Activated CD4-positive, alpha-beta T cell treated with anti-CD3 and anti-CD28 coated beads, Interleukin-2, amount 50 U/mL, for 1 hour (primary cell): ENCODE data around the gene SPEN.
"Not testable (repeated sequence)": the region's sequence is repeated elsewhere in the genome, so short reads cannot be mapped to it uniquely, and the experiment has no call there.

Experiments
- DNase-seq: peaks from one replicate; pipeline ENCODE4 v3.0.0-alpha.2; 2020

The SPEN gene, protein sequence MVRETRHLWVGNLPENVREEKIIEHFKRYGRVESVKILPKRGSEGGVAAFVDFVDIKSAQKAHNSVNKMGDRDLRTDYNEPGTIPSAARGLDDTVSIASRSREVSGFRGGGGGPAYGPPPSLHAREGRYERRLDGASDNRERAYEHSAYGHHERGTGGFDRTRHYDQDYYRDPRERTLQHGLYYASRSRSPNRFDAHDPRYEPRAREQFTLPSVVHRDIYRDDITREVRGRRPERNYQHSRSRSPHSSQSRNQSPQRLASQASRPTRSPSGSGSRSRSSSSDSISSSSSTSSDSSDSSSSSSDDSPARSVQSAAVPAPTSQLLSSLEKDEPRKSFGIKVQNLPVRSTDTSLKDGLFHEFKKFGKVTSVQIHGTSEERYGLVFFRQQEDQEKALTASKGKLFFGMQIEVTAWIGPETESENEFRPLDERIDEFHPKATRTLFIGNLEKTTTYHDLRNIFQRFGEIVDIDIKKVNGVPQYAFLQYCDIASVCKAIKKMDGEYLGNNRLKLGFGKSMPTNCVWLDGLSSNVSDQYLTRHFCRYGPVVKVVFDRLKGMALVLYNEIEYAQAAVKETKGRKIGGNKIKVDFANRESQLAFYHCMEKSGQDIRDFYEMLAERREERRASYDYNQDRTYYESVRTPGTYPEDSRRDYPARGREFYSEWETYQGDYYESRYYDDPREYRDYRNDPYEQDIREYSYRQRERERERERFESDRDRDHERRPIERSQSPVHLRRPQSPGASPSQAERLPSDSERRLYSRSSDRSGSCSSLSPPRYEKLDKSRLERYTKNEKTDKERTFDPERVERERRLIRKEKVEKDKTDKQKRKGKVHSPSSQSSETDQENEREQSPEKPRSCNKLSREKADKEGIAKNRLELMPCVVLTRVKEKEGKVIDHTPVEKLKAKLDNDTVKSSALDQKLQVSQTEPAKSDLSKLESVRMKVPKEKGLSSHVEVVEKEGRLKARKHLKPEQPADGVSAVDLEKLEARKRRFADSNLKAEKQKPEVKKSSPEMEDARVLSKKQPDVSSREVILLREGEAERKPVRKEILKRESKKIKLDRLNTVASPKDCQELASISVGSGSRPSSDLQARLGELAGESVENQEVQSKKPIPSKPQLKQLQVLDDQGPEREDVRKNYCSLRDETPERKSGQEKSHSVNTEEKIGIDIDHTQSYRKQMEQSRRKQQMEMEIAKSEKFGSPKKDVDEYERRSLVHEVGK (N-terminal part only)

DNA sequence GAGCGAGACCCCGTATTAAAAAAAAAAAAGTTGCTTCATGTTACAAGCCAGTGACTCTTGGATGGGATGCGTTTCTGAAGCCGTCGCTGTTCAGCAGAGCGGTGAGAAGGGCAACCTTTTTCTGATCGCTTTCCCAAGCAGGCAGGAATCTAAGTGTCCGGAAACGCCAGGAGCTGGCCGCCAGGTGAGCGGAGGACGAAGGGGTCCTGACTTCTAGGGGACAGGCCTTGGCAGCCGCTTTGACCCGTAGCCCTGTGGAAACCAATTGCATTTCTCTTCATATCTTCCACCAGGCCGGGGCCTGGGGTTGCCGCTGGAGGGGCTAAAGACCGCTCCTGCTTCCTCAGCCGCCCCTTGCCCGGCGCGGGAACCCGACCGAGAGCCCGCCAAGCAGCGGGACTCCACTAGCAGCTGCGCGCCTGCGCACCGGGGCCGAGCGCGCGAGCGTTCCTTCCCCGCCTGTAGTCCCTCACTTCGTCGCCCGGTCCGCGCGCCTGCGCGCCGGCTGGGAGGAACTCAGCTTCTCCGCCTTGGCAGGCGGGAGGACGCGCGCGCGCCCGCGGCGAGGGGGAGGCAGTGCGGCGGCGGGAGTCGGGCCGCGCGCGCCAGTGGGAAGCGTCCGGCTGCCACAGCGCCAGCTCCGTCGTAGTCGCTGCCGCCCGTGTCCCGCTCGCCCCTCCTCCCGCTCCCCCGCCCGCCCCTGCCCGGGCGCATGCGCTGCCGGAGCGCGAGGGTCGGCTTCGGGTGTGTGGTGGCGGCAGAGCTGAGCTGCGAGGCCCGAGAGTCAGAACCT, at the start of gene SPEN:
TSS of gene SPEN (plus strand) at position 608 of the 793 bp plus-strand sequence. CDS start 361 bp downstream, outside the sequence.
- DNase-seq, result peak; percentile 97

DNA sequence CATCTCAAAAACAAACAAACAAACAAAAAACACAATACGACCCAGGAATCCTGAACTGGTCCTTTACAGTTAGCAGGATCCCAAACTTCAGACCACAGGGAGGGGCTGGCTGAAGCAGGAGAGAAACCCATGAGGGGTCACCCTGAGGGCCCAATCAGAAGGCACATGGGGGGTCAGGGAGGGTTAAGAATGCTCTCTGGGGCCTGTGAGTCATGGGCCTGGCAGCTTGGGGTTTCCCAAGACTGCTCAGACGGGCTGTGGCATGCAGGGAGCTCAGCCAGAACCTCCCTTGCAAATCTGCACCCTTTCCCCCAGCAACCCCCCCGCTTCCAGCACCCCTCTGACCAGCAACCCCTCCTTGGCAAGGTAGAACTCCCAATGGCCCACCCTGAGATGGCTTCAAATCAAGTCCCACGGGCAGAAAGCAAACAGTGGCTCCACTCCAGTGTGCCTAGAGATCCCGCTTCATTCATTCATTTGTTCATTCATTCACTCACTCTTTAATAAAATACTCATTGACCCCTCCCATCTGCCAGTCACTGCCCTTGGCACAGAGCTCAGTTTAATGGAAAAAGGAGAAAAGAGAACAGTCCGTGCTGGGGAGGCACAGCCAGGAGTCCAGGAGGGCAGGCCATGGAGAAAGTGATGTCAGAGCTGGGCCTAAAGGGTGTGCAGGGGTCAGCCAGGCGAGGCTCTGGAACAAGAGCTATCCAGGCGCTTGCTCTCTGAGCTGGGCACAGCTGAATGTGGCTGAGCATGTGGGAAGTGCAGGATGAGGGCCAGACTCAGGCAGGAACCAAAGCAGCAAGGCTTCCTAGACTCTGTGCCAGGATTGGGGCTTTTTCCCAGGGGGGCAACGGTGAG, 48.3 kb upstream of the SPEN start:
- DNase-seq, result no peak

DNA sequence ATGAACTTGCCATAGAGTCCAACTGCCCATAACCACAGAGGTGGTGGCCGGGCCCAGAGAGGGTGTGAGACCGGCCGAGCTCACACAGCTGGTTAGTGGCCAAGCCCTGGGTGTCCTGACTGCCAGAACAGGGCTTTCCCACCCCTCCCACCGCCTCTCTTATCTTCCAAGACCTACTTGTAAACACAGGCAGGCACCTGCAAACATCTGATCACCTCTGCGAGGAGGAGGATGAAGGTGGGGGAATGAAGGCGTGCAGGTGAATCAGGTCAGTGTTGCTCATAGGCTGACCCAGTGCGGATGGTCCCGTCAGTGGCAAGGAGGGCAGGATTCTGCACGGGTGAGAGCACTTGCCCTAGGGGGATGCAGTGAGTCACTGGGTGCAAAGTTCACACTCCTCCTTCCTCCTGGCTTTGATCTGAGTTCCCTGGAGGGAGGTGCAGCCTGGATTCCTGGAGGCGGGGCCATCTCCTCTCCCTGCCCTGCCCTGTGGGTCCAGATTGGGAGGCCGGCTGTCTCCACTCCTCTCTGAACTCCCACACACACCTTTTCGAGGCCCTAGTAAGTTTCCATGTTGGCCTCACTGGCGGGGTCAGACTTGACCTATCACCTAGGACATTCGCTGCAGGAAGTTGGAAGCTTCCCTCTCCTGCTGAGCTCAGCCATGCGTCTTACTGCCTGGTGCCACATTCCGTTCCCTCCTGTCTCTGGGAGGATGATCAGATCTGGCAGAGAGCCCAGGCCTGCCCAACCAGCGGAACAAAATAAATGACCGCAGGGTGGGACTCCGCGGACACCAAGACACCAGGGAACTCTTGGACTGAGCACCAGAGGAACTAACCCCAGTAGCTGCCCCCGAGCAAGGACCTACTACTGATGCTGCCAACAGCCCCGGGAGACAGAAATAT, 47.3 kb upstream of the SPEN start:
- no peak for DNase-seq

DNA sequence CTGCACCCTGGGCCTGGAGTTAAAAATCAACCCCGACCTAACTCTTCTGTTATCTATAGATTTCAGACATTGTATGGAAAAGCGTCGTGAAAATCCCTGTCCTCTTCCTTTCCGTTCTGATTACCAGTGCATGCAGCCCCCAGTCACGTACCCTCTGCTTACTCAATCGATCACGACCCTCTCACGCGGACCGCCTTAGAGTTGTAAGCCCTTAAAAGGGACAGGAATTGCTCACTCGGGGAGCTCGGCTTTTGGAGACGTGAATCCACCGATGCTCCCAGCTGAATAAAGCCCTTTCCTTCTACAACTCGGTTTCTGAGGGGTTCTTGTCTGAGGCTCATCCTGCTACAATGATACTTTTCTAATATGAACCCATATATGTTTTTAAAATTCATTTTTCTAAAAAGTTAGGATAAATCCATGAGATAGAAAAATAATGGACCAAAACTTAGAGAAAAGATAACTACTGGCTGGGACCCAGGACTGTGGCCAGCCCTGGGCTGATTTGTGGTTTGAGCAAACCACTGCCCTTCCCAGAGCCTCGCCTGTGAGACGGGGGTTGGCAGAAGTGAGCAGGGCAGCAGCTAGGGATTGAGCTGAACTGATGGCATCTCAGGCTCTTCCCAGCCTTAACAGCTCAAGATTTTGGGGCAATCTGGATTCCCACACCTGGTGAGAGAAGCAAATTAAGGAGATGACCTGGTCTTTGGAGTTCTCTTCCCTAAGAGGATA, 45.1 kb upstream of the SPEN start:
- no peak for DNase-seq

DNA sequence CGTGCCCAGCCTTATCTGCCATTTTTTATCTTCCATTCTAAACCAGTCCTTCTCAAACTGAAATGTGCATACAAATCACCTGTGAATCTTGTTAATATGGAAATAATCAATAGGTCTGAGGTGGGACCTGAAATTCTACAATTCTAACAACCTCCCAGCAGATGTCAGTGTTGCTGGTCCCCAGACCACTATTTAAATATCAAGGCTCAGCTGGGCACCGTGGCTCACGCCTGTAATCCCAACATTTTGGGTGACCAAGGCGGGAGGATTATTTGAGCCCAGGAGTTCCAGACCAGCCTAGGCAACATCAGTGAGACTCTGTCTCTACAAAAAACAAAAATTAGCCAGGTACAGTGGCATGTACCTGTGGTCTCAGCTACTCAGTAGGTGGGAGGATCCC, 44.1 kb upstream of the SPEN start:
- peak; percentile 12 for DNase-seq

DNA sequence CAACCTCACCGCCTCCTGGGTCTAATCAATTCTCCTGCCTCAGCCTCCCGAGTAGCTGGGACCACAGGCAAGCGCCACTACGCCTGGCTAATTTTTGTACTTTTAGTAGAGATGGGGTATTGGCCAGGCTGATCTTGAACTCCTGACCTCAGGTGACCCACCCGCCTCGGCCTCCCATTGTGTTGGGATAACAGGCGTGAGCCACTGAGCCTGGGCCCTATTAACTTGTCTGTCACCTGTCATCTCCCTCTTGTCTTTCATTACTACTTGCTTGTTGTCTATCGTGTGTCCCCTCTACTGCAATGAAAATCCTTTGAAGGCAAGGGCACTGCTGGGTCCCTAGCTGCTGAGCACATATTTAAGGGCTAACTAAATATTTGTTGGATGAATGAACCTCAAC, 43.4 kb upstream of the SPEN start:
- DNase-seq, result no peak

DNA sequence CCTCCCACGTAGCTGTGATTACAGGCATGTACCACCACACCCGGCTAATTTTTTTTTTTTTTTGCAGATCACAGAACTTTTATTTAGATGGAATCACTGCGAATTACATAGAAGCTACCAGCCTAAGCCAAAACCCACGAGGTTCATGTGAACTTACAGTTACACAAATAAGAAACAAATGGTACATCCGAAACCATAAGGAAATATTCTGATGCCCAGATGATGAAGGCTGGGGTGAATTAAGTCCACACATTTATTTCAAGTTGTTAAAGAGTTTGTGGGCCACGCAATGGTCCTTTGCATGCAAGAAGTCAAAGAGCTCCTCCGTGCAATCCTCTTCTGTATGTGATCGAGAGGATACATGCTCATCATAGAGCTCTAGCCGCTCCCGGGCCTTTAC, 40.4 kb upstream of the SPEN start:
- no peak for DNase-seq

DNA sequence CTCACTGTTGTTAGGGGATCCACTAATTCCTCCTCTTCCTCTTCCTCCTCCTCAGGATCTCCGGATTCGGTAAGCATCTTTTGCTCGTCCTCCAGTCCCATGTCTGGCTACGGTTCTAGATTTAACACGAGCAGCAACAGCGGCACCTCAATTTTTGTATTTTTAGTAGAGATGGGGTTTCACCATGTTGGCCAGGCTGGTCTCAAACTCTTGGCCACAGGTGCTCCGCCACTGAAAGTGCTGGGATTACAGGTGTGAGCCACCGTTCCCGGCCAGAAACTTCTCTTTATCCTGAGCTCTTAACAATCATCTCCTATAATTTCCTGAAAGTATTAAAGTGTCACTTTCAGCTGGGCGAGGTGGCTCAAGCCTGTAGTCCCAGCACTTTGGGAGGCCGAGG, 40.0 kb upstream of the SPEN start, which contains the start of gene UQCRHL:
TSS of gene UQCRHL (minus strand) at position 101 of the 400 bp plus-strand sequence. CDS start at position 101, 0 bp downstream.
- not testable (repeated sequence) for DNase-seq

DNA sequence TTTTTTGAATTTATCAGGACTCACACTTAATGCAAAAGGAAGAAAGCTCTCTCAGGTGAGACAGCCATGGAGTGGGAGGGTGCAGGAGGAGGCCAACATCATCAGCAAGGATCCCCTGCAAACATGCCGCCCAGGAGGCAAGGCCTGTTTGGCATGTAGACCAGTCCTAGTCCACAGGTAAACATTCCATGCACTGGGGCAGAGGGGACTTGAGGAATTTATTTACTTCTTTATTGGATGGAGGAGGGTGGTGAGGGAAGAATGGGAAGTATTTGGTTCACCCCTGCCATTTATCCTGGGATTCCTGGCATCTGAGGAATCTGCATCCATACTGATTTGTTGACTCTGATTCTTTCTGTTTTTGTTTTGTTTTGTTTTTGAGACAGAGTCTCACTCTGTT, 38.6 kb upstream of the SPEN start:
- DNase-seq, result no peak

DNA sequence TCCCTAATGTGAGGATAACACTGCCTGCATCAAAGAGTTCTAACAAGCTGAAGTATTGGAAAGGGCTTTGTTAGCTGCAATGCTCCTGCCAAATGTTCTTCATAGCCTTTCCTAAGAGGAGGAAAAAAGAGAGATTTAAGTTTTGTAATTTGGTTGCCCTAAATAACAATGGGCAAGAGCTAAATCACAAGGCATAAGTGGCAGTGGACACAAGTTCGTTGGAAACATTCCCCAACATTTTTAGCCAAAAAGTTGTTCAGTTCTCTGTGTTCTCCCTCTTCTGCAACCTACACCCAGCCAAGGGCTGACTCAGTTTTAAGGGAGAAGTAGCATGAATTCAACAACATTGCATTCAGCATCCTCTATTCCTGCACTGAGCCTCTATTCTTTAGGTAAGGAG, 37.4 kb upstream of the SPEN start:
- DNase-seq, result no peak

DNA sequence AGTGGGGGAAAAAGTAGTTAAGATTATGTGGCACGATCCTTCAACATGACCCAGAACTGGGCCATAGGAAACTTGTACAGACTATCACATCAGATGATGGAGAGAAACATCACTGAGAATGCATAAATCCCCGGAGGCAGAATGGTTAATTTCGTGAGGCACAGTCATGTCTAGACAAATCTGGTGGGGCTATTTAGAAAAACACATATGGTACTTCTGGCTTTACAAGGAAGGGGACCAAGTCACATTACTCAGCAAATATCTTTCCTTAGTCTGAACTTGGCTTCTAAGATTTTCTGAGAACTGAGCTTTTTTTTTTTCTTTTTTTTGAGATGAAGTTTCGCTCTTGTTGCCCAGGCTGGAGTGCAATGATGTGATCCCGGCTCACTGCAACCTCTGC, 30.8 kb upstream of the SPEN start:
- DNase-seq, result no peak

DNA sequence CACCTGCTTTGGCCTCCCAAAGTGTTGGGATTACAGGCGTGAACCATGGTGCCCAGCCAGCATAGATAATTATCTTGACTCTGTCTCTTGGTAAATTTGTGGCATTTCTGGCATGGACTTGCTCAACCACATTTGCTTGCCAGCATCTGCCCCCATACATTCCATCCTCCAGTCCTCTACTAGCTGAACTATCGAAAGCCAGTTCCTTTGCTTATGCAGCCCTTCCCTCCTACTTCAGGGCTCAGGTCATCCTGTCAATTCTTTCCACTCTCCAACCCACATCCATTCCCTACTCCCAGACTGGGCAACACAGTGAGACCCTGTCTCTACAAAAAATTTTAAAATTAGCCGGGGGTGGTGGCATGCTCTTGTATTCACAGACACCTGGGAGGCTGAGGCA, 27.0 kb upstream of the SPEN start:
- DNase-seq, result no peak

DNA sequence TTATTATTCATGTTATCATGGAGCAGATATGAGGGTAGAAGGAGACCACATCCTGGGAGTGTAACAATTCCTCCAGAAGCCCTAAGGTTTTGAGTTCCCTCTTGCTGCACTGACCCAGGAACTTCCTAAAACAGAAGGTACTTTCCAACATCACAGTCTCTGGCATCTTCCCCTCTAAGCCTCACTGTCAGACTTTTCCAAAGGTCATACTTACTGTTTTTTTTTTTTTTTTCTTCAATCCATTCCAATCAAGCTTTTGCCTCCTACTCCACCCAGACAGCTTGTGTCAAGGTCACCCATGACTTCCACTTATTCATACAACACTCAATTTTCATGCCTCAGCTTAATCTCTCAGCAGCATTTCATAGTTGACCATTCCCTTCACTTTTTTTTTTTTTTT, 21.7 kb upstream of the SPEN start:
- no peak for DNase-seq

DNA sequence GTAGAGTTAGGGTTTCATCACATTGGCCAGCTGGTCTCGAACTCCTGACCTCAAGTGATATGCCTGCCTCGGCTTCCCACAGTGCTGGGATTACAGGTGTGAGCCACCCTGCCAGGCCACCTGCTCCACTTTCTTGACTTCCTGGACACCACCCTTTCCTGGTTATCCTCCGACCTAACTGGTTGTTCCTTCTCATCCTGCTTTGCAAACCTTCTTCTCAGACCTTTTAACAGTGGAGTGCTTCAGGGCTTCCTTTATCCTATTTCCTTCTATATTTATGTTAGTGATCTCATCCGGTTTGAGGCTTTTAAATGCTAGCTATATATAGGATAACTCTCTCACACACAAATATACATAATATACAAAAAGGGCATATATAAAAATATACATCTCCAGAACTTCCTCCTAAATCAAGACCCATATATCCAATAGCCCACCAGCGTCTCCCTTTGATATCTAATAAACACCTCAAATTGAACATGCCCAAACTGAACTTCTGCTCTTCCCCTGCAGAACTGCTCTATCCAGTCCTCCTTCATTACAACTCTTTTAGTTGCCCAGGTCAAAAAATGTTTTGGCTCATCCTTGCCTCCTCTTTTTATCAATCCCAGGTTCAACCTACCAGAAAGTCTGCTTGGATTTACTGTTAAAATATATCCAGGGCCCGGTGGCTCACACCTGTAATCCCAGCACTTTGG, 20.5 kb upstream of the SPEN start:
- DNase-seq, result no peak

DNA sequence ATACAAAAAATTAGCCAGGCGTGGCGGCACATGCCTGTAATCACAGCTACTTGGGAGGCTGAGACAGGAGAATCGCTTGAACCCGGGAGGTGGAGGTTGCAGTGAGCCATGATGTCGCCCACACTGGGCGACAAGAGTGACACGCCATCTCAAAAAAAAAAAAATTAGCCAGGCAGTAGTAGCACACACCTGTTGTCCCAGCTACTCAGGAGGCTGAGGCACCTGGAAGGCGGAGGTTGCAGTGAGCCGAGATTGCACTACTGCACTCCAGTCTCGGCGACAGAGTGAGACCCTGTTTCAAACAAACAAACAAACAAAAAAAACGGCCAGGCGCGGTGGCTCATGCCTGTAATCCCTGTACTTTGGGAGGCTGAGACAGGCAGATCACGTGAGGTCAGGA, 19.9 kb upstream of the SPEN start:
- DNase-seq, result not testable (repeated sequence)

DNA sequence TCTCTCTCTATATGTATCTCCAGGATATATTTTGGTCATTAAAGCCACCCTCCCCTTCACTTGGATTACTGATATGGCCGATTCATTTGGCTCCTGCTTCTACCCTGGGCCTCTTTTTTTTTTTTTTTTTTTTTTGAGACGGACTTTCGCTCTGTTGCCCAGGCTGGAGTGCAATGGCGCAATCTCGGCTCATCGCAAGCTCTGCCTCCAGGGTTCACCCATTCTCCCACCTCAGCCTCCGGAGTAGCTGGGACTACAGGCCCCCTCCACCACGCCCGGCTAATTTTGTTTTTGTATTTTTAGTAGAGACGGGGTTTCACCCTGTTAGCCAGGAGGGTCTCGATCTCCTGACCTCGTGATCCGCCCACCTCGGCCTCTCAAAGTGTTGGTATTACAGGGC, 18.6 kb upstream of the SPEN start:
- not testable (repeated sequence) for DNase-seq

DNA sequence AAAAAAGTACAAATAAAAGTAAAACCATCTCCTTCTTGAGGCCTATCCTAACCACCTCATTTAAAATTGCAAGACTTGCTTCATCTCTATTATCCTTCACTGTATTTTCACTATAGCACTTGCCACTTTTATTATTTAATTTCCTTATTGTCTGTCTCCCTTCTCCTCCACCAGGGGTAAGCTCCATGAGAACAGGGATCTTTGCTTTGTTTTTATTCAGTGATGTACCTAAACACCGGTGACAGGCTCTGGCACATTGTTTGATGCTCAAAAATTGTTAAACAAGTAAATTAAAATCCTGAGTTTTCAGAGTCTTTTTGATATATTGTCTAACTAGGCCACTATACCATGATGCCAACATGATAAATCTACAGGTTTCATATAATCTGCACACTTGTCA, 17.2 kb upstream of the SPEN start:
- DNase-seq, result no peak

DNA sequence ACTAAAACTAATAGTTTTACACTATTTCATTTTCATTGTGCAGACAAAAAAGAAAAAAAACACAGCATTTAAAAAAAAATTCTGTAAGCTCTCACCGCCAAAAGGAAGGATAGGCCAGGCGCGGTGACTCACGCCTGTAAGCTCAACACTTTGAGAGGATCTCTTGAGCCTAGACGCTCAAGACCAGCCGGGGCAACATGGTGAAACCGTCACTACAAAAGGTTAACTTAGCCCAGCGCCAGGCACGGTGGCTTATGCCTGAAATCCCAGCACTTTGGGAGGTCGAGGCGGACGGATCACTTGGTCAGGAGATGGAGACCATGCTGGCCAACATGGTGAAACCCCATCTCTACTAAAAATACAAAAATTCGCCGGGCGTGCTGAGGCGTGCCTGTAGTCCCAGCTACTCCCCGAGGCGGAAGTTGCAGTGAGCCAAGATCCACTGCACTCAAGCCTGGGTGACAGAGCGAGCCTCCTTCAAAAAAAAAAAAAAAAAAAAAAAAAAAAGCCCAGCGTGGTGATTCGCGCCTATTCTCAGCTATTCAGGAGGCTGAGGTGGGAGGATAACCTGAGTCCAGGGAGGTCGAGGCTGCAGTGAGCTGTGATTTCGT, 14.3 kb upstream of the SPEN start:
- DNase-seq, result peak; percentile 48
